GM19238 (cell line): Measurements from ENCODE around the gene CDH20.

Source experiments
- DNase-seq: peaks from one replicate; pipeline ENCODE4 v3.0.0; 2011; ENCODE audit warnings: low spot score; ENCODE audit not compliant: insufficient read length

The CDH20 gene

GRCh38 chr18:61333271-61333745, at the start of gene CDH20:
Gene CDH20 (plus strand): TSS chr18:61333430.
- no peak for DNase-seq

GRCh38 chr18:61284039-61284438, 49.2 kb upstream of the CDH20 start:
- DNase-seq = no peak

- no peak for DNase-seq
These were observed 47.5 kb upstream of the CDH20 start for GRCh38 chr18:61285777-61286176.

GRCh38 chr18:61286867-61287266, 46.4 kb upstream of the CDH20 start:
- DNase-seq = no peak

- DNase-seq = no peak
These were observed 42.6 kb upstream of the CDH20 start for GRCh38 chr18:61290616-61291015.

GRCh38 chr18:61292280-61293035, 40.8 kb upstream of the CDH20 start:
- no peak for DNase-seq

GRCh38 chr18:61295153-61295552, 38.1 kb upstream of the CDH20 start:
- DNase-seq = no peak

GRCh38 chr18:61308004-61308403, 25.2 kb upstream of the CDH20 start:
- no peak for DNase-seq

GRCh38 chr18:61308795-61309393, 24.3 kb upstream of the CDH20 start:
- no peak for DNase-seq

- peak; percentile 52 for DNase-seq
These were observed 10.9 kb upstream of the CDH20 start for GRCh38 chr18:61322265-61322873.

GRCh38 chr18:61323951-61324350, 9.3 kb upstream of the CDH20 start:
- DNase-seq = no peak

GRCh38 chr18:61326407-61326806, 6.8 kb upstream of the CDH20 start:
- no peak for DNase-seq

- no peak for DNase-seq
These were observed 3.8 kb upstream of the CDH20 start for GRCh38 chr18:61329398-61329797.

- DNase-seq = no peak
These were observed 2.2 kb upstream of the CDH20 start for GRCh38 chr18:61331051-61331450.

- no peak for DNase-seq
These were observed 688 bp downstream of the CDH20 start for GRCh38 chr18:61333746-61334490.

GRCh38 chr18:61334491-61334850, 1.2 kb downstream of the CDH20 start:
- DNase-seq = no peak

- no peak for DNase-seq
These were observed 1.9 kb downstream of the CDH20 start for GRCh38 chr18:61334951-61335683.

GRCh38 chr18:61335684-61336555, 2.7 kb downstream of the CDH20 start:
- DNase-seq = no peak

GRCh38 chr18:61336766-61337165, 3.5 kb downstream of the CDH20 start:
- no peak for DNase-seq

- DNase-seq = no peak
These were observed 4.3 kb downstream of the CDH20 start for GRCh38 chr18:61337527-61337926.
